ES-I3 (cell line): ENCODE results near the gene PDSS1.
"Not testable (repeated sequence)": the region's sequence is repeated elsewhere in the genome, so short reads cannot be mapped to it uniquely, and the experiment has no call there.

Experiments
- H3K36me3 ChIP-seq: 2 replicates; pipeline ENCODE4 v1.6.1; 2013; ENCODE audit warnings: mild to moderate bottlenecking, low read length, control low read depth, moderate library complexity; ENCODE audit not compliant: insufficient read depth
- H3K4me1 ChIP-seq: 2 replicates; pipeline ENCODE4 v1.6.1; 2013; ENCODE audit warnings: mild to moderate bottlenecking, control low read depth, low read length; ENCODE audit not compliant: insufficient read depth
- H3K9ac ChIP-seq: 2 replicates; pipeline ENCODE4 v1.6.1; 2013; ENCODE audit warnings: low read depth, mild to moderate bottlenecking, low read length, moderate library complexity
- H3K9me3 ChIP-seq: 2 replicates; pipeline ENCODE4 v1.6.1; 2013; ENCODE audit warnings: mild to moderate bottlenecking, low read length, moderate library complexity; ENCODE audit not compliant: control insufficient read depth, insufficient read depth

PDSS1 gene

DNA sequence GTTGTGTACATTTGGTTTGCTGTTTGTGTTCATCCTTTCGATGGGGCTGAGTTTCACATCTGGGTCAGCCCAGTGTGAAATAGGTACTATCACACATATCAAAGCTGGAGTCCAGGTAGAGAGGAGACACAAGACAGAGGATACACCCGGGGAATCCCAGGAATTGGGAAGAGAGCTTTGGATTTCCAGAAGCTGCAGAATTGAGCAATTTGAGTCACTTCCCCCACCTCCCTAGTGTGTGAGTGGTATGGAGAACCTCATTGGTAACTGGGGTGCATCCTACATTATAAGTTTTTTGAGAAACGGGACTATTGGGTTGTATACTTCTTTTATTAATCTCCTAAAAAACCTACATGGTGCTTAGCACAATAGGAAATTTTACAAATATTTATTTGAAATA is 12.1 kb upstream of the PDSS1 start:
- Histone ChIP-seq H3K9ac (no peak overlapping the region), H3K4me1 (no peaks in the 10 kb centered on the region), H3K36me3 (no peaks in the 10 kb centered on the region), H3K9me3 (no peaks in the 10 kb centered on the region)

DNA sequence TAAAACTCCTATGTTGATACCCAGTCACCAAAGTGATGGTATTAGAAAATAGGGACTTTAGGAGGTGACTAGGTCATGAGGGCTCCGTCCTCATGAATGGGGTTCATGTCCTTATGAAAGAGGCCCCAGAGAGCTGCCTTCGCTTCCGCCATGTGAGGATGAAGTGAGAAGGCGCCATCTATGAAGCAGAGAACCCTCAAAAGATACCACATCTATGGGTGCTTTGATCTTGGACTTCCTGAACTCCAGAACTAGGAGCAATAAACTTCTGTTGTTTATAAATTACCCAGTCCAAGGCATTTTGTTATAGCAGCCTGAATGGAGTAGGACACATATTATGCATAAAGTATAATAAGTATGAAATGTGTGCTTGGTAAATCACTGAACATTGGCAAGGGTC is 8.1 kb upstream of the PDSS1 start:
- H3K36me3 ChIP-seq = no peaks in the 10 kb centered on the region
- no peaks in the 10 kb centered on the region for H3K9me3 ChIP-seq
- no peak overlapping the region for H3K9ac ChIP-seq
- H3K4me1 ChIP-seq = no peaks in the 10 kb centered on the region

DNA sequence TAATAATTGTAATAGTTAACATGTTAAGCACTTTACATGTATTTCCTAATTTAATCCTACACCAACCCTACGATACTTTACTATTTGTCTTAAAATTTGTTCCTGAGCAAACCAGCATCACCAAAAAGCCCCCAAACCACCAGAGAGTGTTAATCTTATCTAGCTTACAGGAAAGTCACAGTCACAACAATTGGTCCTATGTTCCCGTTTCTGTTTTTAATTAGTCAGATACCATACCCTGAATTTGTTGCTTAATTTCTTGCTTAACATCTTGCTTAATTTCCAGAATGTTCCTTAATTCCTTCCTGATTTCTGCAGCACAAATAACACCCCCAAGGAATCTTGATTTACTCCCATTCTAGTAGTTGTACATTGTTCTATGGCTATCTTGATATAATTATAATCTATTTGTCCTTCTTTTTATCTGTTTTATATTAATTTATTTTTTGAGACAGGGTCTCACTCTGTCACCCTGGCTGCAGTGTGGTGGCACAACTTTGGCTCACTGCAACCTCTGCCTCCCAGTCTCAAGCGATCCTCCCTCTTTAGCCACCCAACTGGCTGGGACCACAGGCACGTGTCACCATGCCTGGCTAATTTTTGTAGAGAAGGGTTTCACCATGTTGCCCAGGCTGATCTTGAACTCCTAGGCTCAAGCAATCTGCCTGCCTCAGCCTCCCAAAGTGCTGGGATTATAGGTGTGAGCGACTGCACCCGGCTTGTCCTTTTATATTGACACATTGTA is 6.6 kb upstream of the PDSS1 start:
- H3K9ac ChIP-seq = no peak overlapping the region
- no peaks in the 10 kb centered on the region for H3K9me3 ChIP-seq
- H3K36me3 ChIP-seq = no peaks in the 10 kb centered on the region
- no peaks in the 10 kb centered on the region for H3K4me1 ChIP-seq

GRCh38 chr10:26694536-26694935 is 3.0 kb upstream of the PDSS1 start:
- not testable (repeated sequence) for H3K4me1 ChIP-seq, H3K9me3 ChIP-seq, H3K36me3 ChIP-seq, H3K9ac ChIP-seq

DNA sequence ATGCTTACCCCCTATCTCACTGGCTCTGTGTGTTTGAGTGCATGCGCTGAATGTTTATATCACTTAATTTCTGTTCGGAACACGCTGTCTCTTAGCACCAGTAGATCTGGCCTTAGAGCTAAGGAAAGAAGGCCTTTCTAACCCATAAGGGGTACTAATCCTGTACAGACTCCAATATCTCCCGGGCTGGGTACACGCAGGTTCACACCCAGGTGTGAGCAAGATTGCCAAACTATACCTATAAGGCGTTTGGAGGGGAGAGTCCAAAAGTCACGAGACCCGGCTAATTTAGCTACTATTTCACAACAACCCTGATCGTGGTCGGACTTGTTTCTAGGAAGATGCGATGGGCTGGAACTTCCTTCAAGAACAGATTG is 727 bp upstream of the PDSS1 start:
- Histone ChIP-seq H3K9me3 (no peaks in the 10 kb centered on the region), H3K9ac (peak overlapping the region; percentile 98), H3K4me1 (no peaks in the 10 kb centered on the region), H3K36me3 (no peaks in the 10 kb centered on the region)

DNA sequence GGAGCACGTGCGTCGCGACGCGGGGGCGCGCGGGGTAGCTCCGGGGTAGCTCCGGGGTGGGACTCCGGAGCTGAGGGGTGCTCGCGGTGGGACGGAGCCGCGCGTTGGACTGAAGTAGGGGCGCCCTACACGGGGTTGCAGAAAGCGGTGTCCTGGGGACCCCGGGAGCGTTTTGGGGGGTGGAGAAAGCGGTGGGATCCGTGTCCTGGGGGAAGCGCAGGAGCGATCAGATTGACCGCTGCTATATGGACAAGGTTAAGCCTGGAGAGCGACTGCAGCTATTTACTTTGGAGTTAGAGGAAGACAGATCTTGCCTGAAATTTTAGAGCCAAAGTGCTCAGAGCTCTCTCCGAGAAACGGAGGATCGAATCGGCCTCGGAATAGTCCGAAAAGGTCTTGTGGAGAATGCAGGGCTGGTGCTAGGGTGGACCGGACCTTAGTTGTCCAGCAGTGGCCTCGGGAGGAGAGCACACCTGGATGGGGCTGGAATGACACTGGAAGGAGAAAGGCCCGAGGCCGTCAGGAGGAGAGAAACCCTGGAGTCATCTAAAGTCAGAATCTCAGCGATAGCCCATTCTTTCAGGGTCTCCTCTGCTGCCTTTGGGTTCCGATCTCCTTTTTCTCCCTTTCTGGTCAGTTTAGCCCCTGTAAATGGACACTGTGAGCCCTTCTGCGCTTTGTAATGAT is 564 bp downstream of the PDSS1 start:
- no peaks in the 10 kb centered on the region for H3K9me3 ChIP-seq
- H3K9ac ChIP-seq = peak overlapping the region; percentile 98
- H3K4me1 ChIP-seq = no peaks in the 10 kb centered on the region
- H3K36me3 ChIP-seq = no peaks in the 10 kb centered on the region

- Histone ChIP-seq H3K9me3 (no peaks in the 10 kb centered on the region), H3K9ac (peak overlapping the region; percentile 98; the same call in 1 of the 2 replicates), H3K4me1 (no peaks in the 10 kb centered on the region)
These were observed 1.4 kb downstream of the PDSS1 start for GRCh38 chr10:26698909-26699308.

GRCh38 chr10:26699631-26700030 is 2.1 kb downstream of the PDSS1 start:
- Histone ChIP-seq H3K36me3 (no peaks in the 10 kb centered on the region), H3K9me3 (no peaks in the 10 kb centered on the region), H3K9ac (no peak overlapping the region), H3K4me1 (no peaks in the 10 kb centered on the region)

More at GRCh38 chr10:26698909-26699308, 1.4 kb downstream of the PDSS1 start:
- H3K36me3 ChIP-seq = no peaks in the 10 kb centered on the region

DNA sequence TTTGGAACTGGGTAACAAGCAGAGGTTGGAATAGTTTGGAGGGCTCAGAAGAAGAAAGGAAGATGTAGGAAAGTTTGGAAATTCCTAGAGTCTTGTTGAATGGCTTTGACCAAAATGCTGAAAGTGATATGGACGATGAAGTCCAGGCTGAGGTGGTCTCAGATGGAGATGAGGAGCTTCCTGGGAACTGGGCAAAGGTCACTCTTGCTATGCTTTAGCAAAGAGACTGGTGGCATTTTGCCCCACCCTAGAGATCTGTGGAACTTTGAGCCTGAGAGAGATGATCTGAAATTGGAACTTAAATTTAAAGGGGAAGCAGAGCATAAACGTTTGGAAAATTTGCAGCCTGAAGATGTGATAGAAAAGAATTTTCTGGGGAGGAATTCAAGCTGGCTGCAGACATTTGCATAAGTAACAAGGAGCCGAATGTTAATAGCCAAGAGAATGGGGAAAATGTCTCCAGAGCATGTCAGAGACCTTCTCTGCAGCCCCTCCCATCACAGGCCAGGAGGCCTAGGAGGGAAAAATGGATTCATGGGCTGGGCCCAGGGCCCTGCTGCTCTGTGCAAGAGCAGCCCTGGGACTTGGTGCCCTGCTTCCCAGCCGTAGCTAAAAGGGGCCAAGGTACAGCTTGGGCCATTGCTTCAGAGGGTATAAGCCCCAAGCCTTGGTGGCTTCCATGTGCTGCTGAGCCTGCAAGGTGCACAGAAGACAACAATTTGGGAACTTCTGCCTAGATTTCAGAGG is 3.6 kb downstream of the PDSS1 start:
- no peaks in the 10 kb centered on the region for H3K9me3 ChIP-seq
- no peak overlapping the region for H3K9ac ChIP-seq
- no peaks in the 10 kb centered on the region for H3K4me1 ChIP-seq
- H3K36me3 ChIP-seq = peaks cover 6% of the 10 kb centered on the region; the same call in 1 of the 2 replicates

GRCh38 chr10:26703096-26703495 is 5.6 kb downstream of the PDSS1 start:
- Histone ChIP-seq H3K9ac (no peak overlapping the region), H3K4me1 (no peaks in the 10 kb centered on the region), H3K9me3 (no peaks in the 10 kb centered on the region), H3K36me3 (peaks cover 6% of the 10 kb centered on the region; the same call in 1 of the 2 replicates)

DNA sequence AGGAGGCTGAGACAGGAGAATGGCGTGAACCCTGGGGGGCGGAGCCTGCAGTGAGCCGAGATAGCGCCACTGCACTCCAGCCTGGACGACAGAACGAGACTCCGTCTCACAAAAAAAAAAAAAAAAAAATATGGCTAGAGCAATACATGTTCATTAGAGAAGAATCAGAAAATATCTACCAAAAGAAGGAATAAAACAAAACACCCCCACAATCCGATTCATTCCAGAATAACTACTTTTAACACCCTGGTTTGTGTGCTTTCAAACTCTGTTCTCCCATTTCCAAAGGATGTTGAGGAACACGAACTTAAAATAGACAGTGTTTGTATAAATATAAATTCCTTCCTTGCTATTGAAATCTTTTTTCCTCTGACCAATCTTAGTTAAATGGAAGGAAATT is 6.5 kb downstream of the PDSS1 start:
- Histone ChIP-seq H3K9ac (no peak overlapping the region), H3K36me3 (peaks cover 6% of the 10 kb centered on the region; the same call in 1 of the 2 replicates), H3K4me1 (no peaks in the 10 kb centered on the region)

DNA sequence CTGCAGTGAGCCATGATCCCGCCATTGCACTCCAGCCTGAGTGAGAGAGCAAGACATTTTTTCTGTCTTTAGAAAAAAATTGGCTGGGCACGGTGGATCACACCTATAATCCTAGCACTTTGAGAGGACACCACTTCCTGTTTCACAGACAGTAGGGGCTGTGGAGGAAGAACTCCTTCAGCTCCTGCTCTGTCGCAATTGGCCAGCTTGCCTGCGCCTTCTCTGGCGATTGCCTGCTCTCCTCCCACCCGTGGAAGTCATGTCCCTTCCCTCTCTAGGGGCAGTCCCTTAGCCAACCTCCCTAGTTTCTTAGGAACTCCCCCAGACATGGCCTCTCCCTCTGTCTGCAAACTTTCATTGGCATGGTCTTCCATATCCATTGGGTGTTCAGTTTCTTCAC is 8.7 kb downstream of the PDSS1 start:
- H3K4me1 ChIP-seq = no peaks in the 10 kb centered on the region
- no peaks in the 10 kb centered on the region for H3K9me3 ChIP-seq
- H3K9ac ChIP-seq = no peak overlapping the region
- H3K36me3 ChIP-seq = peaks cover 6% of the 10 kb centered on the region; the same call in 1 of the 2 replicates

More for the DNA sequence above, 6.5 kb downstream of the PDSS1 start:
- no peaks in the 10 kb centered on the region for H3K9me3 ChIP-seq

- Histone ChIP-seq H3K36me3 (peaks cover 6% of the 10 kb centered on the region; the same call in 1 of the 2 replicates), H3K9me3 (no peaks in the 10 kb centered on the region), H3K9ac (no peak overlapping the region), H3K4me1 (no peaks in the 10 kb centered on the region)
These were observed 9.4 kb downstream of the PDSS1 start for GRCh38 chr10:26706936-26707335.

DNA sequence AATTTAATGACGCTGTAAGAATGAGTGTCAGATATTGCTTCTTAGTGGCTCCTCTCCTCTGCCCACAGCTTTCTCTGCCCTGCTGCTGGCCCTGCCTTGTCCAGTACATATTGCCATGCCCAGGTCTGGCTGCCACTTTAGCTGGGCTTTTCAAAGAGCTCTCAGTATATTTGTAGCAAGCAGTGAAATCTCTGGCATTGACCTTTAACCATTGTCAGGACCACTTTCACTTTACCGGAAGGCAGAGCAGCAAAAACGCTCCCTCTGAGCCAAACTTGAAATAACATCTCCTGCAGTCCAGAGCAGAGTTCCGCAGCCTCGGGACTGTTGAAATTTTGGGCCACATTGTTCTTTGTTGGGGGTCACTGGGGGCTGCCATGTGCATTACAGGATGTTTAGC is 13.8 kb downstream of the PDSS1 start:
- H3K9me3 ChIP-seq = no peaks in the 10 kb centered on the region
- H3K4me1 ChIP-seq = no peaks in the 10 kb centered on the region
- H3K9ac ChIP-seq = no peak overlapping the region
- peaks cover 7% of the 10 kb centered on the region for H3K36me3 ChIP-seq
